PC-9 (cell line): ENCODE results near the gene SOSTDC1. TPM values are rescaled to one million over a fixed set of nuclear protein-coding genes. Genes with fewer than 3 reads are reported as not detected.

Experiments
- BruUV-seq: library from RNA; stranded (reverse); fragments of 400-500 nt; replicated peaks from 2 replicates; lab custom pipeline; 2021; lab: Mats Ljungman, UMichigan
- CTCF ChIA-PET: fragments of 300-600 bp; sonication (Branson Sonifier 250); formaldehyde crosslinking; loops from one replicate; lab custom pipeline; 2022; ENCODE audit warnings: antibody characterized with exemption; lab: Charles Lee
- POLR2A ChIA-PET: fragments of 300-600 bp; sonication (Branson Sonifier 250); formaldehyde crosslinking; loops from one replicate; lab custom pipeline; 2022; ENCODE audit warnings: antibody characterized with exemption; ENCODE audit not compliant: unreplicated experiment; lab: Charles Lee
- DNase-seq, 2 experiments: peaks; one replicate each; pipeline versions ENCODE4 v3.0.0 to v3.0.0-alpha.2; 2015 to 2022; ENCODE audit warnings: mixed read lengths in 1 of 2
- H2AFZ ChIP-seq: fragments of 200-600 bp; sonication (generic); 2 replicates; pipeline ENCODE4 v1.8.1; 2017; ENCODE audit warnings: antibody characterized with exemption
- H3F3A ChIP-seq: fragments of 200-600 bp; sonication (generic); 2 replicates; pipeline ENCODE4 v1.8.1; 2017; ENCODE audit warnings: antibody characterized with exemption, mild to moderate bottlenecking, low read depth; ENCODE audit not compliant: insufficient read depth
- H3K27ac ChIP-seq: fragments of 200-600 bp; sonication (generic); 2 replicates; pipeline ENCODE4 v1.6.1; 2016; ENCODE audit warnings: mixed run types
- H3K27me3 ChIP-seq: fragments of 200-600 bp; sonication (generic); 2 replicates; pipeline ENCODE4 v1.6.1; 2016; ENCODE audit warnings: low read depth, mixed run types; ENCODE audit not compliant: insufficient read depth
- H3K36me3 ChIP-seq: fragments of 200-600 bp; sonication (generic); 2 replicates; pipeline ENCODE4 v1.6.1; 2016; ENCODE audit warnings: low read depth, mixed run types
- H3K4me1 ChIP-seq: fragments of 200-600 bp; sonication (generic); replicated peaks from 2 replicates; pipeline ENCODE4 v1.6.1; 2016; ENCODE audit warnings: mixed run types; ENCODE audit not compliant: insufficient read depth
- H3K4me2 ChIP-seq: fragments of 200-600 bp; sonication (generic); 2 replicates; pipeline ENCODE4 v1.6.1; 2017; ENCODE audit warnings: mixed run types
- H3K4me3 ChIP-seq: fragments of 200-600 bp; sonication (generic); 2 replicates; pipeline ENCODE4 v1.6.1; 2016; ENCODE audit warnings: mixed run types
- H3K79me2 ChIP-seq: fragments of 200-600 bp; sonication (generic); 2 replicates; pipeline ENCODE4 v1.6.1; 2017; ENCODE audit warnings: low read depth, mixed run types
- H3K9me2 ChIP-seq: fragments of 200-600 bp; sonication (generic); 2 replicates; pipeline ENCODE4 v1.8.1; 2017; ENCODE audit warnings: mild to moderate bottlenecking; ENCODE audit not compliant: insufficient read depth
- H3K9me3 ChIP-seq: fragments of 200-600 bp; sonication (generic); 2 replicates; pipeline ENCODE4 v1.8.1; 2016; ENCODE audit warnings: low read depth; ENCODE audit not compliant: insufficient read depth
- H4K20me1 ChIP-seq: fragments of 200-600 bp; sonication (generic); 2 replicates; pipeline ENCODE4 v1.8.1; 2017; ENCODE audit not compliant: insufficient read depth
- CTCF ChIP-seq: fragments of 200-600 bp; sonication (generic); conservative IDR thresholded peaks from 2 replicates; pipeline ENCODE4 v1.6.1; 2017; ENCODE audit warnings: mixed run types, antibody characterized with exemption, mild to moderate bottlenecking, moderate library complexity
- EZH2 ChIP-seq: fragments of 200-600 bp; sonication (generic); IDR thresholded peaks from 2 replicates; pipeline ENCODE4 v1.8.0; 2017; ENCODE audit warnings: antibody characterized with exemption, low read depth
- intact Hi-C: fragments of 100-400 bp; cut with micrococcal nuclease; formaldehyde crosslinking; loops from one replicate; pipeline ENCODE4 v1.10.0; 2022; ENCODE audit not compliant: unreplicated experiment
- total RNA-seq: library from RNA; stranded (reverse); gene quantifications from 2 replicates; pipeline ENCODE4 v1.2.3, GENCODE V29; 2021

The SOSTDC1 gene
- total RNA-seq, 1 experiment from 2014 or later = not detected

GRCh38 chr7:16492513-16493062 is 27.1 kb upstream of the SOSTDC1 start:
- no peaks in the 10 kb centered on the region for H3K4me1 ChIP-seq
- no peak overlapping the region for H3K4me3 ChIP-seq
- BruUV-seq = no TSS peak
- H3F3A ChIP-seq = no peaks in the 10 kb centered on the region
- no peaks in the 10 kb centered on the region for H3K9me2 ChIP-seq
- no peaks in the 10 kb centered on the region for H4K20me1 ChIP-seq
- TF ChIP-seq EZH2 = no peak
- TF ChIP-seq CTCF = no peak
- no peak overlapping the region for H3K4me2 ChIP-seq
- POLR2A ChIA-PET = interaction anchor here (0.7 kb wide), 1 partner anchor 830 kb away, joined by 3 read pairs; no protein-coding TSS in a partner anchor
- peak in 1 of 2 experiments; percentile 54 for DNase-seq
- H2AFZ ChIP-seq = no peak overlapping the region
- H3K79me2 ChIP-seq = no peaks in the 10 kb centered on the region
- H3K9me3 ChIP-seq = no peaks in the 10 kb centered on the region
- no peak overlapping the region for H3K27ac ChIP-seq
- no peaks in the 10 kb centered on the region for H3K36me3 ChIP-seq
- intact Hi-C loops = loop anchor here (5.0 kb wide), 1 partner anchor 65 kb away; no protein-coding TSS in a partner anchor
- CTCF ChIA-PET = no interaction called here
- H3K27me3 ChIP-seq = no peaks in the 10 kb centered on the region

- Histone ChIP-seq H3F3A (no peaks in the 10 kb centered on the region), H4K20me1 (no peaks in the 10 kb centered on the region), H3K4me2 (no peak overlapping the region), H2AFZ (no peak overlapping the region), H3K27me3 (no peaks in the 10 kb centered on the region), H3K27ac (no peak overlapping the region), H3K79me2 (no peaks in the 10 kb centered on the region), H3K36me3 (no peaks in the 10 kb centered on the region), H3K9me2 (no peaks in the 10 kb centered on the region), H3K9me3 (no peaks in the 10 kb centered on the region), H3K4me1 (no peaks in the 10 kb centered on the region), H3K4me3 (no peak overlapping the region)
- BruUV-seq = no TSS peak
- POLR2A ChIA-PET = no interaction called here
- peak in 1 of 2 experiments; percentile 19 for DNase-seq
- no peak for TF ChIP-seq CTCF
- no peak for TF ChIP-seq EZH2
- CTCF ChIA-PET = no interaction called here
- intact Hi-C loops = loop anchor here (5.0 kb wide), 1 partner anchor 64 kb away; no protein-coding TSS in a partner anchor
Measured at GRCh38 chr7:16491148-16491547, 25.6 kb upstream of the SOSTDC1 start.

GRCh38 chr7:16484453-16485158 is 19.1 kb upstream of the SOSTDC1 start:
- no peaks in the 10 kb centered on the region for H3K9me2 ChIP-seq
- H3K4me3 ChIP-seq = no peak overlapping the region
- no peak overlapping the region for H3K27ac ChIP-seq
- no peaks in the 10 kb centered on the region for H3K79me2 ChIP-seq
- TF ChIP-seq EZH2 = no peak
- TF ChIP-seq CTCF = no peak
- no peaks in the 10 kb centered on the region for H3K27me3 ChIP-seq
- H3K9me3 ChIP-seq = no peaks in the 10 kb centered on the region
- POLR2A ChIA-PET = interaction anchor here (0.6 kb wide), 2 partner anchors 64 to 138 kb away, joined by 4 to 5 read pairs; partner anchors contain the start of gene CRPPA
- CTCF ChIA-PET = interaction anchor here (0.8 kb wide), 1 partner anchor 80 kb away, joined by 5 read pairs; no protein-coding TSS in a partner anchor
- no peaks in the 10 kb centered on the region for H4K20me1 ChIP-seq
- BruUV-seq = no TSS peak
- peak; percentile 45 to 88 for DNase-seq
- peaks cover 13% of the 10 kb centered on the region for H3F3A ChIP-seq
- intact Hi-C loops = no loop called here
- no peak overlapping the region for H2AFZ ChIP-seq
- no peaks in the 10 kb centered on the region for H3K36me3 ChIP-seq
- H3K4me1 ChIP-seq = peaks cover 12% of the 10 kb centered on the region
- peak overlapping the region; percentile 12 for H3K4me2 ChIP-seq
